PC-3 (cell line): ENCODE results near the gene PHACTR2. TPM values are rescaled to one million over a fixed set of nuclear protein-coding genes. Genes with fewer than 3 reads are reported as not detected.

Experiments used
- ATAC-seq: fragments of 200-7000 bp; cut with Tn5 transposase; 2 replicates; pipeline ENCODE4 v1.9.1; 2020; ENCODE audit warnings: mild to moderate bottlenecking, moderate library complexity
- BruUV-seq: library from RNA; stranded (reverse); fragments of 400-500 nt; replicated peaks from 2 replicates; lab custom pipeline; 2021; lab: Mats Ljungman, UMichigan
- CTCF ChIA-PET: fragments of 300-600 bp; sonication (Branson Sonifier 250); formaldehyde crosslinking; loops from one replicate; lab custom pipeline; 2022; ENCODE audit warnings: antibody characterized with exemption; lab: Charles Lee
- POLR2A ChIA-PET: fragments of 300-600 bp; sonication (Branson Sonifier 250); formaldehyde crosslinking; loops from one replicate; lab custom pipeline; 2022; ENCODE audit warnings: antibody characterized with exemption; ENCODE audit not compliant: unreplicated experiment; lab: Charles Lee
- DNase-seq: peaks from one replicate; pipeline ENCODE4 v3.0.0-alpha.2; 2015
- H2AFZ ChIP-seq: fragments of 300-600 bp; sonication (generic); 2 replicates; pipeline ENCODE4 v1.6.0; 2016; ENCODE audit warnings: antibody characterized with exemption, low read length
- H3F3A ChIP-seq: fragments of 300-600 bp; sonication (generic); one replicate; pipeline ENCODE4 v1.6.0; 2017; ENCODE audit warnings: antibody characterized with exemption, low read length, control low read depth, mild to moderate bottlenecking; ENCODE audit not compliant: unreplicated experiment
- H3K27ac ChIP-seq: fragments of 300-600 bp; sonication (generic); 2 replicates; pipeline ENCODE4 v1.5.1; 2016; ENCODE audit warnings: mild to moderate bottlenecking, low read length
- H3K27me3 ChIP-seq: fragments of 300-600 bp; sonication (generic); 2 replicates; pipeline ENCODE4 v1.6.1; 2016; ENCODE audit warnings: low read length, mixed read lengths
- H3K36me3 ChIP-seq: fragments of 300-600 bp; sonication (generic); 2 replicates; pipeline ENCODE4 v1.6.1; 2016; ENCODE audit warnings: low read depth, mixed run types, low read length, mixed read lengths
- H3K4me1 ChIP-seq: fragments of 300-600 bp; sonication (generic); 2 replicates; pipeline ENCODE4 v1.5.1; 2016; ENCODE audit warnings: low read length; ENCODE audit not compliant: insufficient read depth
- H3K4me2 ChIP-seq: fragments of 300-600 bp; sonication (generic); 2 replicates; pipeline ENCODE4 v1.6.0; 2016; ENCODE audit warnings: low read length
- H3K4me3 ChIP-seq: fragments of 300-600 bp; sonication (generic); 2 replicates; pipeline ENCODE4 v1.5.1; 2016; ENCODE audit warnings: mild to moderate bottlenecking, low read length, mixed read lengths
- H3K79me2 ChIP-seq: fragments of 300-600 bp; sonication (generic); 2 replicates; pipeline ENCODE4 v1.6.1; 2017; ENCODE audit warnings: low read length, mixed read lengths
- H3K9ac ChIP-seq: fragments of 300-600 bp; sonication (generic); 2 replicates; pipeline ENCODE4 v1.6.0; 2016; ENCODE audit warnings: mild to moderate bottlenecking, low read length
- H3K9me2 ChIP-seq: fragments of 300-600 bp; sonication (generic); replicated peaks from 2 replicates; pipeline ENCODE4 v1.6.1; 2016; ENCODE audit warnings: mixed run types, low read length, mixed read lengths
- H3K9me3 ChIP-seq: fragments of 300-600 bp; sonication (generic); 2 replicates; pipeline ENCODE4 v1.6.1; 2016; ENCODE audit warnings: low read length, mixed read lengths
- H4K20me1 ChIP-seq: fragments of 300-600 bp; sonication (generic); 2 replicates; pipeline ENCODE4 v1.6.1; 2016; ENCODE audit warnings: low read length, mixed read lengths
- CTCF ChIP-seq: fragments of 300-600 bp; sonication (generic); conservative IDR thresholded peaks from 2 replicates; pipeline ENCODE4 v1.5.1; 2017; ENCODE audit warnings: antibody characterized with exemption, low read depth, mild to moderate bottlenecking, low read length
- EZH2 ChIP-seq: fragments of 300-600 bp; sonication (generic); IDR thresholded peaks from one replicate; pipeline ENCODE4 v1.6.1; 2017; ENCODE audit warnings: antibody characterized with exemption, mild to moderate bottlenecking, low read length; ENCODE audit not compliant: unreplicated experiment
- EZH2phosphoT487 ChIP-seq: fragments of 300-600 bp; sonication (generic); IDR thresholded peaks from 2 replicates; pipeline ENCODE4 v1.6.1; 2018; ENCODE audit warnings: mild to moderate bottlenecking, antibody characterized with exemption, low read length, borderline replicate concordance
- intact Hi-C: fragments of 100-400 bp; cut with micrococcal nuclease; formaldehyde crosslinking; loops from 2 replicates; pipeline ENCODE4 v1.9.0; 2023
- total RNA-seq: library from RNA; depleted of rRNA; stranded (reverse); fragments of >200 nt; gene quantifications from 2 replicates; pipeline ENCODE4 v1.2.3, GENCODE V29; 2014

The PHACTR2 gene
- total RNA-seq, 1 experiment from 2014 or later = 19.4 TPM

GRCh38 chr6:143727035-143727434 is 49.3 kb downstream of the PHACTR2 start:
- Histone ChIP-seq H3K36me3 (no peaks in the 10 kb centered on the region), H4K20me1 (no peaks in the 10 kb centered on the region), H3K79me2 (no peaks in the 10 kb centered on the region), H3F3A (no peaks in the 10 kb centered on the region), H3K9ac (no peak overlapping the region), H3K9me2 (no peaks in the 10 kb centered on the region), H3K4me2 (no peak overlapping the region; the same call in 1 of the 2 replicates), H3K27me3 (no peaks in the 10 kb centered on the region), H3K9me3 (no peaks in the 10 kb centered on the region), H3K27ac (no peak overlapping the region), H3K4me1 (peaks cover 14% of the 10 kb centered on the region; the same call in 1 of the 2 replicates), H3K4me3 (no peak overlapping the region), H2AFZ (no peak overlapping the region)
- no TSS peak for BruUV-seq
- TF ChIP-seq EZH2 (no peak), EZH2phosphoT487 (no peak), CTCF (no peak)
- peak; percentile 56 for ATAC-seq
- peak; percentile 54 for DNase-seq
- ChIA-PET CTCF (no interaction called here), POLR2A (no interaction called here)
- intact Hi-C loops = no loop called here

- Histone ChIP-seq H2AFZ (no peak overlapping the region), H3K9ac (no peak overlapping the region), H3K9me2 (no peaks in the 10 kb centered on the region), H3K27me3 (no peaks in the 10 kb centered on the region), H4K20me1 (no peaks in the 10 kb centered on the region), H3K4me1 (peaks cover 9% of the 10 kb centered on the region; the same call in 1 of the 2 replicates), H3K9me3 (no peaks in the 10 kb centered on the region), H3K27ac (no peak overlapping the region), H3K4me3 (no peak overlapping the region), H3K4me2 (no peak overlapping the region), H3K79me2 (no peaks in the 10 kb centered on the region), H3K36me3 (no peaks in the 10 kb centered on the region), H3F3A (no peaks in the 10 kb centered on the region)
- ATAC-seq = no peak
- TF ChIP-seq EZH2phosphoT487 = no peak
- no peak for TF ChIP-seq EZH2
- no peak for TF ChIP-seq CTCF
- ChIA-PET CTCF (no interaction called here), POLR2A (no interaction called here)
- DNase-seq = no peak
- intact Hi-C loops = no loop called here
- BruUV-seq = no TSS peak
Measured at GRCh38 chr6:143731789-143732188, 54.0 kb downstream of the PHACTR2 start.

DNA sequence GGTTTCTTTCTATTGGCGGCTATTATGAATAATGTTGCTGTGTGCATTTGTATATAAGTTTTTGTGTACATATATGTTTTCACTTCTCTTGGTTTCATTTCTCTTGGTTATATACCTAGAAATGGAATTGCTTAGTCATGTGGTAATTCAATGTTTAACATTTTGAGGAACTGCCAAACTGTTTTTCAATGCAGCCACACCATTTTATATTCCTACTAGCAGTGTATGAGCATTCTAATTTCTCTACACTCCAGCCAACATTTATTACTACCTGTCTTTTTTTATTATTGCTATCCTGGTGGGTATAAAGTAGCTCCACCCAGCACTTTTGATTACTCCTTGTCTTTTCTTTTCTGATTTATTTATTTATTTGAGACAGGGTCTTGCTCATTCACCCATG is 54.8 kb downstream of the PHACTR2 start:
- ChIA-PET CTCF (no interaction called here), POLR2A (no interaction called here)
- intact Hi-C loops = no loop called here
- no TSS peak for BruUV-seq
- no peak overlapping the region for H3K27ac ChIP-seq
- no peaks in the 10 kb centered on the region for H3K36me3 ChIP-seq
- DNase-seq (no peak), ATAC-seq (no peak)
- H3K4me3 ChIP-seq = no peak overlapping the region
- no peaks in the 10 kb centered on the region for H3F3A ChIP-seq
- no peaks in the 10 kb centered on the region for H4K20me1 ChIP-seq
- TF ChIP-seq EZH2phosphoT487 (no peak), EZH2 (no peak), CTCF (no peak)
- no peaks in the 10 kb centered on the region for H3K9me2 ChIP-seq
- H2AFZ ChIP-seq = no peak overlapping the region
- H3K9me3 ChIP-seq = no peaks in the 10 kb centered on the region
- H3K79me2 ChIP-seq = no peaks in the 10 kb centered on the region
- H3K4me1 ChIP-seq = 0 out of 2 replicates have a peak, but pooled peaks cover 1% of the 10 kb centered on the region
- no peaks in the 10 kb centered on the region for H3K27me3 ChIP-seq
- no peak overlapping the region for H3K9ac ChIP-seq
- no peak overlapping the region for H3K4me2 ChIP-seq
